AG09319 (cell line): ENCODE data around the gene FMNL1.

Source experiments
- DNase-seq: peaks from one replicate; pipeline ENCODE4 v3.0.0-alpha.2; 2010; ENCODE audit warnings: low read depth; ENCODE audit errors: extremely low read depth
- CTCF ChIP-seq: IDR thresholded peaks from 2 replicates; pipeline ENCODE4 v1.5.1; 2011; ENCODE audit warnings: low read depth, mild to moderate bottlenecking, inconsistent platforms, low read length, moderate library complexity

FMNL1 gene

DNA sequence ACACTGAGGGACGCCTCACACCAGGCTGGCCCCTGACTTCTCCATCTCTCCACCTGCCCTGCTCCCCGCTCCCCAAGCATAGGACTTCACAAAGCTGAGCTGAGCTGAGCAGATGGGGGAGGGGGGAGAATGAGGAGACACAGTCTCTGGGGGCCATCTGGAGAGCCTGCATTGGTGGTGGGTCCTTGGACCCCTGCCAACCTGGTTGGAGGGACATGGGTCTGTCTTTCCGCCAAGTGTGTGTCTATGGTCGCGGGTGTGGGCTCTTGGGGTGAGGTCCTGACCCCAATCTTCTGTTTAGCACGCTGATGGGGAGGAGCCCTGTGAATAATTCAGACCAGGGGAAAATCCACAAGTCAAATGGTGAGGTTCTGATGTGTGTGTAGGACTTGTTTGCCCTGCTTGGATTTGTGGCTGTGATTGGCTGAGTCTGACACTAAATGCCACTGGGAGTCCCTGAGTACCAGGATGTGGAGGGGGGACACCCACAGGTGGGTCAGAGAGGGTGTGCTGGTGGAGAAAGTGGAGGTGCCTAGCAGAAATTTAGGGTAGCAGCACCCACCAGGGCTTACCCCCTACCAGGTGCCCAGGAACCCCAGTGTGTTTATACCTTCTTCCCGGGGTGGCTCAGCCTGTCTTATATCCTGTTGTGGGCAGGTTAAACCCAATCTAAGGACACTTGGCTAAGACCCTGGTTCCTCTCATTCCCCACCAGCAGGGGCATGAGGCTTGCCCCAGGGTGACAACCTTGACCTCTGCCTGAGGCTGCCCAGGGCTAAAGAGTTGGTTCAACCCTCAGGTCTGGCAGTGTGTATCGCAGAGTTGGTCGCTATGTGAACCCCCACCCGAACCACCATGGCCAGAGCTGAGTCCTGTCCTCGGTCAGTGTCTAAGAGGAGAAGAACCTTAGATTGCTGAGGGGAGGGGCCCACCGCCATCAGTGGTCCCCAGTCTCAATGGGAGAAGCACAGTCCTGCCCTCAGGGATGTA is 2.1 kb downstream of the FMNL1 start:
- TF ChIP-seq CTCF: no peak
- DNase-seq: no peak

DNA sequence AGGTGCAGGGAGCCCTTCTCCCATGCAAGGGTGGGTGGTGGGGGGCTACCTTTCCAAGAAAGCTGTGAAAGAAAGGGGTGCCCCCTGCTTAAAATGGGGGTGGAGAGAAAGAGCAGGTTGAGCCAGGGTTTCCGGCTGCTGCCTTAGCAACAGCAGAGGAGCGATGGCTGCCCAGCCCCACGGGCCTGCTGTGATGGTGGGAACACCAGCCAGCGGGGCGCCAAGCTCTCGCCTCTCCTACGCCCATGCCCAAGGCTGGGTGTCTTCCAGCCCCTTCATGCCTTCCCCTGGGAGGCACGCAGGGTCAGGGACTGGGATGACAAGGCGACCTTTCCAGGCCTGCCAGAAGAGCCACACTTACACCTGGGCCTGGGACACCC is 3.0 kb downstream of the FMNL1 start:
- TF ChIP-seq CTCF: no peak
- DNase-seq: no peak

GRCh38 chr17:45225051-45225700 is 3.5 kb downstream of the FMNL1 start:
- no peak for DNase-seq
- no peak for TF ChIP-seq CTCF

DNA sequence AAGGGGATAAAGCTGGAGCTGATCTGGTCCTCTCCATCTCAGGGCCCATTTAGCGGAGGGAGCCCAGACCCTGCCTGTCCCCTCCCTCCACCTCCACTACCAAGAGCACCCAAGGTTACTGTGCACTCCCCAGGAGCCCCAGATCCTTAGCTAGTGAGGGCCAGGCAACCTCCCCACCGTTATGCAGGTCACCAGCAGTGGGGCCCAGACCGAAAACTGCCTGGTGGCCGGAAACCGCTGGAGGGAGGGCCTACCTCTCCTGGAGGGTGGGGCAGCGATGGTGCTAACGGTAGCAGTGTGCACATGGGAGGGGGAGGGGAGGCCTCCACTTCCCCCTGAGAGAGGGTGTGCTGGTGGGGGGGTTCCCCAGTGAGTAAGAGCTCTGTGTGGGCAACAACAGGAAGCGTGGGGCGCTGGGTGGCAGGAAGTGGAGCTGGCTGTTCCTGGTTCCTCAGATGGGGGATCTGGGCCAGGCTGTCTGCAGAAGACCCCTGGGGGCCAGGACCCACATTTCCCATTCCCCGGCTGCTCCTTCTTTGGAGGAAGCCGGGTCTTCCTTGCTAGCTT is 4.4 kb downstream of the FMNL1 start:
- TF ChIP-seq CTCF: no peak
- DNase-seq: no peak

- TF ChIP-seq CTCF: no peak
- DNase-seq: no peak
Measured at GRCh38 chr17:45226576-45226975, 4.9 kb downstream of the FMNL1 start.

GRCh38 chr17:45227101-45227925 is 5.6 kb downstream of the FMNL1 start:
- TF ChIP-seq CTCF: no peak
- DNase-seq: no peak
